G401 (cell line): ENCODE data around the gene ITGA4. TPM values are rescaled to one million over a fixed set of nuclear protein-coding genes. Genes with fewer than 3 reads are reported as not detected.

ENCODE experiments used
- DNase-seq: peaks from one replicate; pipeline ENCODE4 v3.0.0-alpha.2; 2015; ENCODE audit warnings: low spot score
- in situ Hi-C: cut with HindIII; loops from 2 replicates; pipeline ENCODE4 v1.10.0; 2016; ENCODE audit warnings: low sequenced_read_pairs, mixed read lengths
- total RNA-seq: library from RNA; depleted of rRNA; stranded (reverse); fragments of >200 nt; shearing (Covaris generic); gene quantifications from 2 replicates; pipeline ENCODE4 v1.2.3, GENCODE V29; 2014

Gene ITGA4
- total RNA-seq, 1 experiment from 2014 or later: 2.5 TPM

DNA sequence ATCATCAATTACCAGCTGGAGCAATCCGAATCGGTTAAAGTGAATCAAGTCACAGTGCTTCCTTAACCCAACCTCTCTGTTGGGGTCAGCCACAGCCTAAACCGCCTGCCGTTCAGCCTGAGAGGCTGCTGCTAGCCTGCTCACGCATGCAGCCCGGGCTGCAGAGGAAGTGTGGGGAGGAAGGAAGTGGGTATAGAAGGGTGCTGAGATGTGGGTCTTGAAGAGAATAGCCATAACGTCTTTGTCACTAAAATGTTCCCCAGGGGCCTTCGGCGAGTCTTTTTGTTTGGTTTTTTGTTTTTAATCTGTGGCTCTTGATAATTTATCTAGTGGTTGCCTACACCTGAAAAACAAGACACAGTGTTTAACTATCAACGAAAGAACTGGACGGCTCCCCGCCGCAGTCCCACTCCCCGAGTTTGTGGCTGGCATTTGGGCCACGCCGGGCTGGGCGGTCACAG is 496 bp upstream of the ITGA4 start:
- in situ Hi-C loops: no loop called here
- no peak for DNase-seq

DNA sequence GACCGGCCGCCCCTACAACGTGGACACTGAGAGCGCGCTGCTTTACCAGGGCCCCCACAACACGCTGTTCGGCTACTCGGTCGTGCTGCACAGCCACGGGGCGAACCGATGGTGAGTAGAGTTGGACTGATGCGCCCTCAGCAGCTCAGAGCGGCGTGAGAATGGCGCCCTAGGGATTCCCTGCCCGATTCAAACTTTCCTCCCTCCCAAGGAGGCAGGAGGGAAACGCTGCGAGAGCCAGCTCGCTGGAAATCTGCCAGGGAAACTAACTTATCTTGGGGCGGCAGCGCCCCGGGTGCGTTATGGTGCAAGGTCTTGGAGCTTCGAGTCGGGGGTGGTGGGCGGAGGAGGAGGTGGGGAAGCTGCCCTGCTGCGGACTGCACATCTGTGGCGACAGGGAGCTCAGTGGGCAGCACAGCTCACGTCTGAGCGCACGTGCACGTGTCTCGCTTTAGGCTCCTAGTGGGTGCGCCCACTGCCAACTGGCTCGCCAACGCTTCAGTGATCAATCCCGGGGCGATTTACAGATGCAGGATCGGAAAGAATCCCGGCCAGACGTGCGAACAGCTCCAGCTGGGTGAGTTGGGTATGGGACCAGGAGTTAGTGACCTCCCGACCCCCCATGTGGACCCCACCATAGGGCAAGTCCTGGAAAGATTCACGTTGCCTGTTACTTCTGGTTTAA is 697 bp downstream of the ITGA4 start:
- DNase-seq: no peak
- in situ Hi-C loops: no loop called here

DNA sequence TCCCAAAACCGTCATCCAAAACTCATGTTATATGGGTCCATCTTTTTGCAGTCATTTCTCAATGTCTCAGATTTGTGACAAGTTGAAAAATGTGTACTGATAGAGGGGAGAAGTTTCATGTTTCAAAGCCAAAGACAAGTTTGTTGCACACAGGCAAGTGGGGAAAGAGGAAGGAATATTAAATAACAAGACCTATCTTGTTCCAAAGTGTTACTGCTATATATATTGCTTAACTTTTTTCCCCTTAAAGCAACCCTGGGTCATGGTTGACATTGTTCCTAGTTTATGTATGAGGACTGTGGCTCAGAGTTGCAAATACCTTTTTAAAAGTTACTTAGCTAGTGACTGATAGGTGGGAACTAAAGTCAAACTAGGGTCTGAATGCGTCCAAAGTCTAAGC is 1.7 kb downstream of the ITGA4 start:
- in situ Hi-C loops: no loop called here

DNA sequence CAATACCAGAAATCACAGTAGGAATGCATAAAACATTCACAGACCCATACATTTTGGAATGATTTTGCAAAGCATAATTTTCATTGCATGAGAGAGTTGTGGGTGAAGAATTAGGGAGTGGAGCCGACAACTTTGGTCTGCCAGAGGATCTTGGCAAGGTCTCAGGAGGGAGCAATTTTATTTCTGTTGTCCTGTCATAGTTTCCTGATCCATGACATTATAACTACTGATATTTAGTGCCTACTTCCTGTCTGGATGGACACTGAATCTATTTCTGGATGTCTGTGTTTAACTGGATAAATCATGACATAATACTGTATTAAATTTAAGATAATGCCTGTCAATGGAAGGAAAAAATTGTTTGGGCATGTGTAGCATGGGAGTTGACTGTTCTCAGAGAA is 2.4 kb downstream of the ITGA4 start:
- no peak for DNase-seq
- in situ Hi-C loops: no loop called here

More for the DNA sequence above, 1.7 kb downstream of the ITGA4 start:
- DNase-seq: no peak

DNA sequence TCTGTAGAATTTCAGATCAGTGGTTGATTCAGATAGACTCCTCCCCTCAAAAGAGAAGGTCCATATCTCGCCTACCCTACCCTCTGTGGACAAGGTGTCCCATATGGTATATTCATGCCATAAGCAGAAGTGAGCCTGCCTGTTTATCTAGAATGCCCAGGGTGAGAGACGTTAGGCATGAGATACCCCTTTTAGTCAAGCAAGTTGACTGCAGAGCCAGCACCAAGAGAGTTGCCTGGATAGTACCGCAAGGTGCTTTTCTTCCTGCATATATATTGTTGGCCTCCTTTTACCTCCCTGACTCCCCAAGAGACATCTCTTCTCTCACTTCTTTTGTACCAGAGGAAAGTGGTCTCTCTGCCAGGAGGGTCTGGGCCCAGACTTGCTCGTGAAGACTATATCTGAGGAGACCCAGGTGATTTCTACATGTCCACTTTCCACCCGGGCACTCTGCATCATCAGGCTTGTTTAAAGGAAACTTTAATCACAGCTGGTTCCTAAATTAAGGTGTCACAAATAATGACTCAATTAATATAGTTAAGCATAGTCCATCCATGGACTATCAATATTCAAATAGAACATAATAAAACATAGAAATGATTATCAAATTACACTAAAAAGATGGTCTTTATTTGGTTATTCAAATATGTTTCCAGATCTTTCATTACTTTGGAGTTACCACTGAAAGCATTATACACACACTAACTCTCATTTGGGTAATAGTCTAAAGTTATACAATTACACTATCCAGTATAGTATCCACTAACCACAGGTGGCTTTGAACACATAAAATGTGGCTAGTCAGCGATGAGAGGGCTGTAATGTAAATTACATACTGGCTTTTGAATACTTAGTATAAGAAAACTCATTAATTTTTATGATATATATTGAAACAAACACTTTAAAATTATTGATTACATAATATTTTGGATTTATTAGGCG is 4.1 kb downstream of the ITGA4 start:
- in situ Hi-C loops: no loop called here
- DNase-seq: no peak

DNA sequence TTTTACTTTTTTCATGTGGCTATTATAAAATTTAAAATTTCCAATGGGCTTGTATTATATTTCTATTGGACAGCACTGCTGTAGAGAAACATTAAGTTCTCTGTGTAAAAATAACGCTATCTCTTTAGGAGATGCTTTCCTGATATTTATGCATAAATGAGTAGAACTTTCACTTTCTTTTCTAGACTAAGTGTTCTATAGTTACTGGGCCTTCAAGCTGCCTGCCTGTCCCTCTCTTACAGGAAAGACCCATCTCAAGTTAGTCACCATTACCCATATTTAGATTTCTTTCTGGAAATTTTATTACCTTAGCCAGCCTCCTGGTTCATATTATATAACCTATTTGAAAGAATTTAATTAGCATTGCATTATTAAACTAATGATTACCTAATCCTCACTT is 4.8 kb downstream of the ITGA4 start:
- in situ Hi-C loops: no loop called here
- DNase-seq: no peak

DNA sequence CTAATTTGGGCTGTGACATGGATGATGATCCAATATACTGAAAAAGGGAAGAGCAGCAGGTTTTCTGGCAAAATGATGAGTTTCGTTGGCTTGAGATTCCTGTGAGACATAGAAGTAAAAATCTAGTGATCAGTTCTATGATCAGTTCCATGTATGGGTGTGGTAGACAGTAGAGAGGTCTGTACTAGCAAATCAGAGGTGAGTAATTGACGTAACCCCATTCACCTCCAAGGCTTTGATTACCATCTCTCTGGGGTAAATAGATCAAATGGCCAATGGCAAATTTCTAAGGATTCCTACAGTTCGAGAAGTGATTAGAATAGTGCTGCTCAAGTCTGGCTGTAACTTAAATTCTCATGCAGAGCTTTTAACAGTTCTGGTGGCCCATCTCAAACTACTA is 6.4 kb downstream of the ITGA4 start:
- no peak for DNase-seq
- in situ Hi-C loops: no loop called here

DNA sequence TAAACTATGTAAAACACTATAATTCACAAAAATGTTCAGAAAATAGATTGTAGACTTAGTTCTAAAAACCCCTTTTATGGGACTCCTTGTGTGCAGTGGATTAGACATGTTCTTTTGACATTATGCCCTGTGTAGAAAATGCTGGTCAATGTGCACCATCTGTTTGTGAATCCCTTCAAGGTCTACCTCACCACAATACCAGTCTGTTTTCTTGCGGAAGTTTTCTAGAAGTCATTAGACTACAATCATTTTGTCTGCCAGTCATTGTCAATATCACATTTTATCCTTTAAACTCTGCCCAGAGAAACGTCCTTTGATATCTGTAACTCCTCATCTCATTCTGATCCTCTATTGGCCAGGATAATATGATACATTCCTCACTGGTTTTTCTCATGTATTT is 7.8 kb downstream of the ITGA4 start:
- in situ Hi-C loops: no loop called here
- DNase-seq: no peak

DNA sequence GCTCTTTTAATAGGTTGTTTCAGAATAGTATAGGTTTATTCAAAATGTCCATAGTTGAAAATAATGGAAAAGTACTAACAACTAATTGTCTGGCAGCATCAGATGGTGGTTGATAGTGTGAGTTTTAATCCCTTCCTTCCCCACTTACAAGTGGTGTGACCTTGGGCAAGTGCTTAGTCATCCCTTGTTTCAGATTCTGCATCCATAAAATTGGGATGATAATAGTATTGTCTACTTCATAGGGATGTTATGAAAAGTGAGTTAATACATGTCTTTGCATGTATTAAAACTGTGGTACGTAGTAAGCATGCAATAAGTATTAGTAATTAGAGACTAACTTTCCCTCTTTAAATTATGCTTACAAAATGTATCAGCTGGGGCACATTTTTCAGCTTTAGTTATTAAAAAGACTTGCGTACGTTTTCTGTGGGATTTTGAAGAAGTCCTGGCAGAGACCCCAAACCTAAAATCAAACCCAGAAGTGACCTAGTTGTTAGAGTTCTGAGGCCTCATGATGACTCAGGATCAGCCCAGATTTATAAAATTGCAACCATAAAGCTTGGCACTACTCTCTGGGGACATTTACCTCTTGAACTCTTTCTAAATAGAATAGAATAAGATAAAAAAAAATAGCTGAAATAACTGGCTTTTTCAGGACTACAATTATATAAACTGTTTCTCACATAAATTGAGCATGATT is 8.6 kb downstream of the ITGA4 start:
- in situ Hi-C loops: no loop called here
- DNase-seq: no peak

DNA sequence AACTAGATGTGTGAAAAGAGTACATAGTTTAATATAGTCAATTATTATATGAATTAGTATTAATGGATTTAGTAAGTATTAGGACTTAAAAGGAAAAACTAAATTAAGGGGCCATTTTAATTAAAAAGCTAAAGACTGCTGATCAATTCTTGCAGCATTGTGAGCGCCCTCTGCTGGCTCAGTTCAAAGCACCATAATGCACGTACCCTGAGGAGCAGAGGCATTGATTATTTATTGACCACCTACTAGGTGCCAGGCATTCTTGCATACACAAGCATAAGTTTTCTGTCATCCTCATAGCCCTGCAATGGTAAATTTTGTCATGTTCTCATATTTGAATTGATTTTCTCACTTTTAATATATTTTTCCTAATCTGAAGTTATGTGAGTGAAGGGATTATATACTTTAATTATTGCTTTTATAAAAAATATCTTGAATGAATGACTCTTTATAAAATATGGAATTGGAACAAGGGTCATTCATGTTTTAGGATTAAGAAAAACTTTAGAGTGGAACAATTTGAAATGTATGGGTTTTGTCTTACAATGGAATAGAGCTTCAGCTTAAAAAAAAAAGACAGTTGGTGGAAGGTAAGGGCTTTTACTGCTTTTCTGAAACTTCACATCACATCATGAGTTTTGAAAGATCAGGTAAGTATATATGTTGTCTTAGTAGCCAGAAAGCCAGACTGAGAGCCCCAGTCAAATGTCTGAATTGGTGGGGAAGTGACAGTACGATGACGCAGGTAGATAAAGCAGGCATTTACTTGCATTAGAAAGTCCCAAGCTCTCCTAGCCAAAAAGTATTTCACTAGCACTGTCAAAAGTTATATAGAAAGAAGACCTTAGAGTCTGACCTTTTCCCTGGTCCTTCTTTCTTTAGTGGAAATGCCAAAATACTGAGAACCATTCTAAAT is 9.7 kb downstream of the ITGA4 start:
- DNase-seq: peak; percentile 30
- in situ Hi-C loops: no loop called here

DNA sequence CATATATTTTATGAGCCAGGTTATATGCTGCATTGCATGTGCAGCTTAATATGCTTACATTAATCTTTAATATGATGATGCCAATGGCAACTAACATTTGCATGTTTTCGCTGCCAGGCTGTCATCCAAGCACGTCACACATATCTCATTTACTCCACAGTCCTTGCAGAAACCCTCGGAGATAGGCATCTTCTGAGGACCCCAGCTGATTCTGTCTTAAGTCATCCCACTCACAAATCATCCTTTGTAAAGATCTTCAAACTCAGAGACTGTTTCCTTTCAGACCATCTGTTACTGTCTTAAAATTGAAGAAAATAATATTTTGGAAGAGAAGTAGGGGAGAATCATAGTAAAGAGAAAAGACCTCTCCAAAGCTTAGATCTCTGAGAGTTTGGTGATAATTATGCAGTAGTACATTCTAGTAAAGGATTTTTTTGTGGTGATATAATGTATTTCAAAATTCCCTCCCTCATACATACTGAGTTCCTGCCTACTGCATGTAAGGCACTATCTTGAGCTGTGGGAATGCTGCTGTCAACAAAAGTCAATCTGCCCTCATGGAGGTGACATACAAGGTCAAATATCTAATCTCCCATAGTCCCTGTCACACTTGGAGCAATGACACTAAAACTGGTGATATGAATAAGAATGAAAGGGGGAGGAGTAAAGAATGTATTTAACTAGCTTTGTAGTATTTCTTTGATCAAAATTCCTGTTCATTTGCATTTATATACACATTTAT is 11.0 kb downstream of the ITGA4 start:
- in situ Hi-C loops: no loop called here

DNA sequence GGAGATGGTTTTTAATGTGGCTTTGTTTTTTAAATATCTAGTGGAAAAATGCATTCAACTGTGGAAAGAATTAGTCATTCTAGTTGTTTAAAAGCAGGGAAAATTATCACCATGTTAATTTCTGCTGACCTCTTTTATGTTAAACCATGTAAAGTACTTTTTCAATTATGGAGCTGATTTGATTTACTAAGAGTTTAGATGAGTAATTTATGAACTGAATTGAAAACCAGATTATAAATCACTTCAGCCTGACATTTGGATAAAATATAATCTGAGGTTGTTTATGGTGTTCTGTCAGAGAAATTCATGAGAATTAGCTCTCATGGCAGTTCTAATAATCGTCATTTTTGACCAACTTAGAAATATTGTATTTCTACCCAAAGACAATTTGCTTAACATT is 11.6 kb downstream of the ITGA4 start:
- in situ Hi-C loops: no loop called here

More for the DNA sequence above, 11.0 kb downstream of the ITGA4 start:
- no peak for DNase-seq

DNA sequence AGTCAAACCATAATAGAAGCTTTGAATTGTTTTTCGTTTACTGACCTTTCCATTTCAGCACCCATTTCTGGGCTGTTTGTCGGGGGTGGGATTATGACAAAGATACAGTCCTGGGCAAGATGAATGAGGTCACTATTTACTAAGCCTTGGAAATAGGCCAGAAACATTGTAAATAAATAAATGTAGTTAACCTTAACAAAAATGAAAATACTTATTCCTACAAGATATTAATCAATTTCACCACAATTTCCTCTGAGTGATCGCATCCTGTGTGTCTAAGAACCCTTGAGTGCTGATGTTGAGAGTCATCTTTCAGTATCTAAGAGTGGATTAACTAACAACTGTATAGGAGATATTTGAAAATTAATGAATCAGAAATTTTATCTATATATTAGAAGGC is 14.0 kb downstream of the ITGA4 start:
- no peak for DNase-seq
- in situ Hi-C loops: no loop called here

More for the DNA sequence above, 11.6 kb downstream of the ITGA4 start:
- DNase-seq: no peak

DNA sequence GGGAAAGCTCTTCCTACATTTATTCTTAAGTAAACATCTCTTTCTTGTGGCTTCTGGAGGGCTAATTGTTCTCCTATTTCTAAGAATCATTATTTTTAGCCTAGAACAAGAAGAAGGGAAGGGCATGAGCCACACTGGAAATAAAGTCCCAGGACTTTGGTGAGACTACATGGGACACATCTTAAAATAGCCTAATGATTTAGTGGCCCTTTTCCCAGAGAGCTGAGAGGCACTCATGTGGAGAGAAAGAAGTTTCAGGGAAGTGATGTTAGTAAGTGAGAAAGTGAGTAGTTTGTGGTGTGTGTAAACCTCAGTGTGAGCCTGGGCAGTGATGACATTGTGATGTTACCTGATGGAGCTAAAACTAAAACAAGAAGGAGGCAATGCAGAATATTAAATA is 14.6 kb downstream of the ITGA4 start:
- in situ Hi-C loops: no loop called here
- no peak for DNase-seq

DNA sequence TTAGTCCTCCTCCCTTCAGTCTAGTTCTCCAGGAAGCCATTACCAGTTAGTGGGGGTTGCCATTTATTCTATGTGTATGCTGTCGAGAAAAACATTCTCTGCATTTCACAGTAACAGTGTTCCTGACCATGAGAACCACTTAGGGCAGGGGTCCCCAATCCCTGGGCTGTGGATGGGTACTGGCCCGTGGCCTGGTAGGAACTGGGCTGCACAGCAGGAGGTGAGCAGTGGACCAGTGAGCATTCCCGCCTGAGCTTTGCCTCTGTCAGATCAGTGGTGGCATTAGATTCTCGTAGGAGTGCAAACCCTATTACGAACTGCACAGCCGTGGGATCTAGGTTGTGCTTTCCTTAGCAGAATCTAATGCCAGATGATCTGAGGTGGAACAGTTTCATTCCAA is 15.8 kb downstream of the ITGA4 start:
- in situ Hi-C loops: no loop called here
- DNase-seq: no peak

DNA sequence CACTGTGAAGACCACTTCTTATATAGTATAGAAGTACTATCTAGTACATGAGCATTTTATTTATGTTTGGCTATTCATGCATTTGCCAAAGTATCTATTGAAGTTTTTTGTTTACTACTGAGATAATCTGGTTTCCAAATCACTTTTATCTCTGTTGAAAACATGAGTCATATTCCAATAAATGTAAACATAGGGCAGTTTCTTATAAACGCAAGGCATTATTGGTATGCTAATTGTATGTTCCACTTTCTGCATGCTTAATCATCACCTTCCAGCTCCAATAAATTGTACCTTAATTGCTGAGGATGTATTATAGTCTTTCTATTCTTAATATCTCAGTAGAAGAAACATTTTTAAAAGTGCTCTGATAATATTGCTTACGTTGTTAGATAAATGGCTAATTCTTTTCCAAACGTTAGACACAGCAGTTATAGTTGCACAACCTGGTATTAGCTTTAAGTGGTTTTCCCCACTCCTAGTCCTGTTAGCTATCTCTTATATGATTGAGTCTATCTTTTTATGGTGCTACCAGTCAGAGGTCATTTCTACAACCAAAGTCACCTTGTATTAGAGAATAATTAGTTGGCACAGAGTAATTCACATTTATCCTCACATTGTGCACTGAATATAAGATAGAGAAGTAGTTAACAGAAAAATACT is 17.2 kb downstream of the ITGA4 start:
- DNase-seq: no peak
- in situ Hi-C loops: no loop called here

DNA sequence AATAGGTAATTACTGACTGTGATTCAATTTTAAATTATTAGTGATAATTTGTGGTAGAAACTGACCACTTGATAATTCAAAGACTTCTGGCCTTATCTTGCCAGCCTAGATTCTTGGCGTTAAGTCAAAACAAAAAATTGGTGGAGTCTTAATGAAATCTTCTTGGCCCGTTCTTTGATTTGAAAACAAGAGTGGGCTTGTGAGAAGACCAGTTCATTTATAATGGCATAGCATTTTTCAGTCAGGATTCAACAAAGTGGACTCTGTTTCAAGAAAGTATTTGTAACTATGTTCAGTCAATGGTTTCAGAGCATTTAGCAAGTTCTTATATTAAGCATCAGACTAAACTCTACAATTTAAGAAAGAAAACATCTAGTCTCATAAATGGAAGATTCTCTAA is 26.0 kb downstream of the ITGA4 start:
- no peak for DNase-seq
- in situ Hi-C loops: no loop called here

DNA sequence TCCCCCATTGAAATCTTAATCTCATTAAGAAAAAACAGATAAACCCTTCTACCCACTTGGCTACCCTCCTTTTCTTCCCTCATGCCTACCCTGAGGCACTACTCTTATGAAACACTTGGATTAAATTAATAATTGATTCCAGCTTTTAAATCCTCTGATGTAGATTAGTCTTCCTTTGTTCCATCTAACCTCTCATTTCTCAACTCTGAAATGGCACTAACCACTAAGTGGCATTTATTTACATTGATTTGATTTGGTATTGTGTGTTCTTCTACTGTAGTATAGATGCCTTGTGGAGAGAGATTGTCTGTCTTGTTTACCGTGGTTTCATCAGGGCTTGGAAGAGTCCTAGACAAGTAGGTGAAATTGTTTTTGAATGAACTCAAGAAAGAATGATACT is 26.7 kb downstream of the ITGA4 start:
- DNase-seq: no peak
- in situ Hi-C loops: no loop called here
